Measurements from ENCODE around the gene TMX4. TPM values are rescaled to one million over a fixed set of nuclear protein-coding genes. Genes with fewer than 3 reads are reported as not detected.

TMX4 gene
- polyA plus RNA-seq, 1 donor (not counting 4 experiments of a cell fraction or from before 2014, with no cell fraction given) = 5.9 TPM

GRCh38 chr20:7990385-7990784, 29.2 kb downstream of the TMX4 start:
- dilution Hi-C loops (cut with MboI; ENCODE audit: extremely low pct_ligation_motif_present, low sequenced_read_pairs) = no loop called here
- Histone ChIP-seq H3K9ac (ENCODE audit: control insufficient read depth, extremely low read depth, insufficient read depth, low read length) (no peak overlapping the region), H3K9me3 (ENCODE audit: control insufficient read depth, low read depth, low read length) (no peaks in the 10 kb centered on the region), H3K4me1 (ENCODE audit: control insufficient read depth, extremely low read depth, insufficient read depth, low read length) (no peaks in the 10 kb centered on the region), H3K36me3 (ENCODE audit: control insufficient read depth in 2 of 2, extremely low read depth in 1 of 2, insufficient read depth in 2 of 2, low read length in 2 of 2) (no peaks in the 10 kb centered on the region), H3K79me2 (ENCODE audit: control insufficient read depth, insufficient read depth, low read length) (no peaks in the 10 kb centered on the region), H3K27me3 (ENCODE audit: control insufficient read depth, extremely low read depth, insufficient read depth, low read length) (no peaks in the 10 kb centered on the region), H3K4me2 (ENCODE audit: control insufficient read depth, extremely low read depth, insufficient read depth, low read depth, low read length) (no peak overlapping the region), H3K4me3 (ENCODE audit: control insufficient read depth in 2 of 3, extremely low read depth in 1 of 3, insufficient read depth in 2 of 3, low read depth in 1 of 3, low read length in 3 of 3) (no peak overlapping the region), H2AFZ (ENCODE audit: control insufficient read depth, low read length) (no peak overlapping the region), H4K20me1 (ENCODE audit: control insufficient read depth, extremely low read depth, insufficient read depth, low read length) (no peaks in the 10 kb centered on the region), H3K9me1 (ENCODE audit: control insufficient read depth, extremely low read depth, insufficient read depth, low read length) (no peaks in the 10 kb centered on the region), H3K27ac (ENCODE audit: control insufficient read depth, insufficient read depth, low read length) (no peak overlapping the region)
- FAIRE-seq = no peak
- DNase-seq (ENCODE audit: low read depth, low spot score) = no peak
- TF ChIP-seq EZH2 (IDR thresholded peaks at IDR 0.05; ENCODE audit: low read length) (no peak), CTCF (optimal IDR thresholded peaks at IDR 0.05 in 1 of 3, IDR thresholded peaks at IDR 0.05 in 1 of 3, conservative IDR thresholded peaks at IDR 0.05 in 1 of 3; ENCODE audit: extremely low read depth in 1 of 3, insufficient read depth in 2 of 3, low read length in 3 of 3) (no peak)

GRCh38 chr20:7989379-7989778, 30.2 kb downstream of the TMX4 start:
- Histone ChIP-seq H3K4me3 (ENCODE audit: control insufficient read depth in 2 of 3, extremely low read depth in 1 of 3, insufficient read depth in 2 of 3, low read depth in 1 of 3, low read length in 3 of 3) (no peak overlapping the region), H3K79me2 (ENCODE audit: control insufficient read depth, insufficient read depth, low read length) (no peaks in the 10 kb centered on the region), H3K27ac (ENCODE audit: control insufficient read depth, insufficient read depth, low read length) (no peak overlapping the region), H3K9ac (ENCODE audit: control insufficient read depth, extremely low read depth, insufficient read depth, low read length) (no peak overlapping the region), H3K9me1 (ENCODE audit: control insufficient read depth, extremely low read depth, insufficient read depth, low read length) (no peaks in the 10 kb centered on the region), H3K4me1 (ENCODE audit: control insufficient read depth, extremely low read depth, insufficient read depth, low read length) (no peaks in the 10 kb centered on the region), H2AFZ (ENCODE audit: control insufficient read depth, low read length) (no peak overlapping the region), H3K27me3 (ENCODE audit: control insufficient read depth, extremely low read depth, insufficient read depth, low read length) (no peaks in the 10 kb centered on the region), H3K9me3 (ENCODE audit: control insufficient read depth, low read depth, low read length) (no peaks in the 10 kb centered on the region), H3K4me2 (ENCODE audit: control insufficient read depth, extremely low read depth, insufficient read depth, low read depth, low read length) (no peak overlapping the region), H3K36me3 (ENCODE audit: control insufficient read depth in 2 of 2, extremely low read depth in 1 of 2, insufficient read depth in 2 of 2, low read length in 2 of 2) (no peaks in the 10 kb centered on the region), H4K20me1 (ENCODE audit: control insufficient read depth, extremely low read depth, insufficient read depth, low read length) (no peaks in the 10 kb centered on the region)
- no peak for DNase-seq (ENCODE audit: low read depth, low spot score)
- TF ChIP-seq CTCF (optimal IDR thresholded peaks at IDR 0.05 in 1 of 3, IDR thresholded peaks at IDR 0.05 in 1 of 3, conservative IDR thresholded peaks at IDR 0.05 in 1 of 3; ENCODE audit: extremely low read depth in 1 of 3, insufficient read depth in 2 of 3, low read length in 3 of 3) = no peak
- no peak for TF ChIP-seq EZH2 (IDR thresholded peaks at IDR 0.05; ENCODE audit: low read length)
- no peak for FAIRE-seq
- dilution Hi-C loops (cut with MboI; ENCODE audit: extremely low pct_ligation_motif_present, low sequenced_read_pairs) = no loop called here

All from keratinocyte (primary cell).